Stimulated activated CD4-positive, alpha-beta T cell treated with anti-CD3 and anti-CD28 coated beads, Interleukin-1b, Interleukin-23, amount 100 ng/mL, for 4 hours (primary cell): ENCODE measurements around the gene CIROP.

Source experiments
- DNase-seq, 2 donors: peaks; one replicate each; pipeline ENCODE4 v3.0.0-alpha.2; 2020; ENCODE audit warnings: low read depth in 2 of 2

The CIROP gene

DNA sequence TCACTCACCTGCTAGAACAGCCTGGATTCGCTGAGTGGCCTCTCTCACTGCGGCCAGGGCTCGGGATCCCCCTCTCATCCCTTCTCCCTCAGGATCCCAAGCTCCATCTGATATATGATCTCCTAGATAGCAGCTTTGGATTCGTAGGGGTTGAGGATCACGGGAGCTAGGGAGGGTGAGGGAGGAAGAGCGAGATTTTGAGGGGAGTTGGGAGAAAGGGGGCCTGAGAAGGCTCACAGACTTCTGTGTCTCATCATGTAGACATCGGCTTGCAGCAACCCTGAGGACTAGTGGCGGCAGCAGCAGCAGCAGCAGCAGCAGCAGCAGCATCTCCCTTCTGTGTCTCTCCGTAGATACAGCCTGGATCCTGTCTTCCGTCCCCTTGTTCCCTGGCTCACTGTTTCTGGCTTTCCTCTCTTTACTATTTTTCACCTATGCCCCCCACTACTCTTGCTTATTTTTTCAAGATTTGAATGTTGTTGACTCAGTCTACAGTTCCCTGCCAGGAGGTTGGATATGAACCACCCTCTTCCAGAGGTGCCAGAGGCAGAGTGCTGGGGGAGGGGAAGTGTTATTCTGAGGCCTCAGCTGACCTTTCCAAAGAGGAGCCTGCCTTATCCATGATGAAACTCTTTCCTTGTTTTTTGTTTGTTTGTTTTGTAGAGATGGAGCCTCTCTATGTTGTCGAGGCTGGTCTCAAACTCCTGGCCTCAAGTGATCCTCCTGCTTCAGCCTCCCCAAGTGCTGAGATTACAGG is at the start of gene CIROP:
Gene CIROP, minus strand, starts transcription at position 399 of the 757 bp plus-strand sequence. Its CDS starts 69 bp downstream, at position 330.
- DNase-seq = no peak

- DNase-seq = no peak
These were observed 49.3 kb upstream of the CIROP start for GRCh38 chr14:23153851-23154796.

GRCh38 chr14:23151342-23151741 is 46.6 kb upstream of the CIROP start:
- no peak for DNase-seq

DNA sequence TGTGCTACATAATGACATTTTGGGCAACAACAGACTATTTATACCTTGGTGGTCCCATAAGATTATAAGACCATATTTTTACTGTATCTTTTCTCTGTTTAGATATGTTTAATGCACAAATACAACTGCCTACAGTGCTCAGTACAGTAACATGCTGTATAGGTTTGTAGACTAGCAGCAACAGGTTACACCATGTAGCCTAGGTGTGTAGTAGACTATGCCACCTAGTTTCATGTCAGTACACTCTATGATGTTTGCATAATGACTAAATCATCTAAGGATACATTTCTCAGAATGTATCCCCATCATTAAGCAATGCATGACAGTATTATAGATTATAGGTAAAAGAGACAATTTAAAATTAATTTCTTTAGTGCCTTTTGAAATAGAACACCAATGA is 45.0 kb upstream of the CIROP start:
- DNase-seq = no peak

GRCh38 chr14:23148591-23149249 is 43.9 kb upstream of the CIROP start:
- DNase-seq = no peak

GRCh38 chr14:23147676-23148075 is 42.9 kb upstream of the CIROP start:
- no peak for DNase-seq

DNA sequence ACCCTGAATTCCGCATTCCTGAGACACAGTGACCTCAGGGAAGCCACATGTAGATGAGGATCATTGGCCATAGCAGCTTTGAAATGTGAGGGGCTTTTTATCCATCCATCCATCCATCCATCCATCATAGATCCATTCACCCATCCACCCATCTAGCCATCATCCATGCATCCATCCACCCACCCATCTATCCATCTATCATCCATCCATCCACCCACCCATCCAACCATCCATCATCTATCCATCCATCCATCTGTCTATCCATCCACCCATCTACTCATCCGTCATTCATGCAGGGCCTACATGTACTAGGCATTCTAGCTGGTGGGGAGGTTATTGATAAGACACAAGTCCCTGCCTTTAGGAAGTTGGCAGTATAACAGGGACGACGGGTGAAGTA is 42.2 kb upstream of the CIROP start:
- DNase-seq = no peak

DNA sequence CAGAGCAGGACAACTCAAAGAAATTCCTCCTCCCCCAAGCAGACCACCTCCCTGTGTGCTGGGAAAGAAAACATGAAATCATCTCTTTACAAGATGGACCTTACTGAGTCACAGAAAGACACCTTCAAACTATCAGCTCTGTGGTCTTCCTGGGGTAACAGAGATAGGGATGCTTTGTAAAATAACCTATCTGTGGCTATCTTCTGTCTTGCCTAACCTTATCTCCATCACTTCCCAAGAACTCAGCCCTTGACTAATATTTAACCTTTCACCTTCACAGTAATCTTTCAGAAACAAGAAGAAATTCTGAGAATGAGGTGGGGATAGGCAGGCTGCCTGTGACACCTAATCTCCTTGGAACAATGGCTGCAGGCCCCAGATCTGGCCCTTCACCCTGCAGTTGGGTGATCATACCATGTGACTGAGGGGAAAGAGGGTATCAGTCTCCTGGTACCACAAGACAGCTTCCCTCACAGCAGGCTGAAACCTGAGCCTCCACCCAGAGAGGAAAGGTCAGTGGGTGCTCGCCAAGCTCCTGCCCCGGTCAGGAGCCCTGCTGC is 41.6 kb upstream of the CIROP start:
- DNase-seq = no peak

DNA sequence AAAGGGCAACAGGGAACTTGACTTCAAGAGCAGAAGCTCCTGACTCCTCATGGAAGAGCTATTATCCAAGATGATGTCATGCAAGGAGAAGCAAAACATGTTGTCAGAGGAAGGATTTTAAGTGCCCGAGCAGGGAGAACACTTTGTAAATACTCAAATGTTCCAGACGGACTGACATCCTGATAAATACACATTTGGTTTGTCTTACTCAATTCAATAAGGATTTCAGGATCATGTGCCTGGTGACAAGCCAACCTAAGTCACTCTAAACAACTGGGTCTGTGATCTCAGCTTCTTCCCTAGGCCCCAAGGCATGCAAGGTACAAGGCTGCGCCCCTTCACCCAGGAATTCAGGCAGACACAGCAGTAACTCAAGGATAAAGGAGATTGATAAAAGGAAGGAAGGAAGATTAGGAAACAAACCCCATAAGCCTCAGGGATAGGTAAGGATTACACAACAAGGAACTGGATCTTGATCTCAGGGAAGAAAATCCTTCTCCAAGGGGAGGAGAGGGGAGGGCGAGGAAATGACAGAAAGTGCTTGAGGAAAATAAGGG is 41.1 kb upstream of the CIROP start:
- no peak for DNase-seq

DNA sequence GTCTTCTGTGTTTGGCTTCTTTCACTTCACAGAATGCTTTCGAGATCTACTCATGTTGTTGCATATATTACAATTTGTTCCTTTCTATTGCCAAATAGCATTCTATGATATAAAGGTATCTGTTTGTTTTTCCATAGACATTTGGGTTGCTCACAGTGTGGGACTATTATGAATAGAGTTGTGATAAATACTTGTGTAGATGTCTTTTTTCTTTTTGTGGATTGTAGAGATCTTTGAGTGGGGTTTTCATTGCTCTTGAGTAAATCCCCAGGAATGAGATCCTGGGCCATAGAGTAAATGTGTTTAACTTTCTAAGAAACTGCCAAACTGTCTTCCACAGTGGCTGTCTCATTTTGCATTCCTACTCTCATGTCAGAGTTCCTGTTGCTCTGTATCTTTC is 39.1 kb upstream of the CIROP start:
- no peak for DNase-seq

DNA sequence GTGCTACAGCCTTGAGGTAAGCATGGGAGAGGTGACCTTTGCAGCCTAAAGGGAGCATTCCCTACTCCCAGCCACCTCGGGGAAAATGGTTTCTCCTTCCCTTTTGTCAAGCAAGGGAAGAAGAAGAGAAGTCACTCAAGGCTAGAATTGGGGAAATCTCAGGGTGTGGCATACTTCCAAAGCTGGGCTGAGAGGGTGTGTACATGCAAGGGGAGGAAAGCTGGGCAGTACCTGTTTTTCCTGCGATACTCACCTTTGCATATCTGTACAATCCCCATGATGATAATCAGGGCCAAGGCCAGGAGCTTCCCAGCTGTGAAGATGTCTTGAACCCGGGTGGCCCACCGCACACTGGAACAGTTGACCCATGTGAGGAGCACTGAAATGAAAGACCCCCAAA is 38.0 kb upstream of the CIROP start:
- DNase-seq = no peak

DNA sequence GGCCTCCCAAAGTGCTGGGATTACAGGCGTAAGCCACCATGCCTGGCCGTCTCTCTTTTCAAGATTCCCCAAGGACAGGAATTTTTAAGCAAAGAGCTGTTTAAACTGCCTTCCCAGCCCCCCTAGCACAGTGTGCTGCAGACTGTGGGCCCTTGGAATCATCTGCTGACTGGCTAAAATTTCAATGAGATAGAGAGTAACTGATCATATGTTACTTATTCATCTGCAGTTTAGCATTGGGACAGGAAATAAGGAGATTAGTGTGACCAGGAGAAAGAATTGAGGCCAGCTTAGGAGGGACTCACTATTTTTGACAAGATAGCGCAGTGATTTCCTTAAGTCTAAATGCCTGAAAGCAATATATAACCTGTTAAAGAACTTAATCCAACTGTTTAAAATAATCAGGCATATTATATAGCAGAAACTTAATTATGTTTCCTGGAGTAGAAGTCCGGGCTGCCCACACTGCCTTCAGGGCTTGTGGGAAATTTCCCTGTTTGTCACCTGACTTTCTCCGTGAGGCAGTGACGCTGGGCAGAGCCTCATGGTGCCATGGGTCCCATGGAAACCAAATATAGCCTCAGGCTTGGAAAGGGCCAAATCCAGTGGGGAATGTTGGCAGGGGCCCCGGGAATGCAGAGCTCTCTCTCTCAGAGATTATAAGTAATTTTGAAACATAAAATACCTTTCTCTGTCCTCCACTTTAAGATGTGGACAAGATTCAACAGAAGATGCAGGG is 37.1 kb upstream of the CIROP start:
- no peak for DNase-seq

GRCh38 chr14:23140371-23140770 is 35.6 kb upstream of the CIROP start:
- DNase-seq = no peak

DNA sequence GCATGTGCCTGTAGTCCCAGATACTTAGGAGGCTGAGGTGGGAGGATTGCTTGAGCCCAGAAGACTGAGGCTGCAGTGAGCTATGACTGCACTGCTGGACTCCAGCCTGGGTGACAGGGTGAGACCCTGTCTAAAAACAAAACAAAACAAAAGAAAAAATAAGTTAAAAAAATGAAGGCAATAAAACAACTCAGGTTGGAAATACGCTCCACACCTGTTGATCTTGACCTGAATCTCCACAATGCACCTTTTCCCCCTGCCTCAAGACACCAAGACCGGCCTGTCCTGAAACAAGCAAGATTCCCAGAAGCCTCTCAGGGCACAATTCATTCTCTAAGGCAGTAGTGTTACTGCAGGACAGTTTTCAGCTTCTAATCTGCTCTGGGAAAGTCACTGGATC is 35.1 kb upstream of the CIROP start:
- no peak for DNase-seq

DNA sequence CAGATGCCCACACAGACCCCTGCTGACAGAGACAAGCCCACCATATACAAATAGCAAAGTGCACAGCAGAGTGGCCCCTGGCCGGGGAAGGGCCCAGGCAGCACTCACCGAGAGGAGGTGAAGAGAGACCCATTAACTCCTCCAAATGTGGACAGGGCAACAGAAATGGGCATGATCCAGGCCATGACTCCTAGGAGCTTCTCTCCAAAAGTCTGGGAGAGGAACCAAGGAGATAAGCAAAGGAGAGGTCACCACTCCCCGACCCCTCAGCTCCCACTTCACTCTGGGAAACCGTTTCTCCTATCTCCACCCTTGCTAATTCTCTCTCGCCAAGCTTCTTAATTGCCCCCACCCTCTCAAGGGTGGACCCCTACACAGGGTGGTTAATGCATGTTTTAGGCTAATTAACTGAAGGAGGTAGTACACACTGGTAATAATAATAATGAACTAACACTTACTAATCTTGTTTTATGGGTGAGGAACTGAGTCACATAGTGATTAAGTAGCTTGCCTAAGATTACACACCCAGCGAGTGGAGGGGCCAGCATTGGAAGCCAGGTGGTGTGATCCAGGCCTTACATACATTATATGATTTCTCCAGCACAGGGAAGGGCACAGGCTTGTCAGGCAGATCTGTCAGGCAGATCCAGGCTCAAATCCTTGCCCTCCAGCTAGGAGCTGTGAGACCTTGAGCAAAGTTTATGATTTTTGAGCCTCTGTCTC is 33.2 kb upstream of the CIROP start:
- DNase-seq = no peak

DNA sequence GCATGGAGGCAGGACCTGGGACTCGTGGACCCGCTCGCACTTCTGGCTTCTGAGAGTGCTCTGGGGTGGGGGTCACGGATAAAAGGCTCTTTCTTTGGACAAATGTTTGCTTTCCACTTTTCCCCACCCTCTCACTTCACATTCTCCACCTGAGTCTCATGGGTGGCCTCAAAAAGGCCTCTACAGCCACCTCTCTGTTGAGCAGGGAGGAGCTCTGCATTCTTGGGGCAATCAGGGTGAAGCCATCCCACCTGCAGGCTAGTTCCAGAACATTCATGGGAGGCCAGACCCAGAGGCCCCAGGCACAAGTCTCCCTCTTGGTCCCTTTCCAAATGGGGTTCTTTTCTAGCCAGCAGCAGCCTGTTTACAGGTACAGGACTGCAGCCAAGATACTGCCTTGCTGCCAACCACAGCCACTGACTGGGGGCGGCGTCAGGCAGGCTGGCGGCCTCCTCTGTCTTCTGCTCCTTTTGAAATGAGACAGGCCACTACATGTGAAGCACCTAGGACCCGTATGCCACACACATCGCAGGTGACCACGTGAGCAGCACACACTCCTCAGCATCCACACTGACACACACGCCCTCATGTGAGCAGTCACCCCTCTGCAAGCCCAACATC is 32.5 kb upstream of the CIROP start:
- no peak for DNase-seq

GRCh38 chr14:23136566-23137133 is 31.9 kb upstream of the CIROP start:
- no peak for DNase-seq

DNA sequence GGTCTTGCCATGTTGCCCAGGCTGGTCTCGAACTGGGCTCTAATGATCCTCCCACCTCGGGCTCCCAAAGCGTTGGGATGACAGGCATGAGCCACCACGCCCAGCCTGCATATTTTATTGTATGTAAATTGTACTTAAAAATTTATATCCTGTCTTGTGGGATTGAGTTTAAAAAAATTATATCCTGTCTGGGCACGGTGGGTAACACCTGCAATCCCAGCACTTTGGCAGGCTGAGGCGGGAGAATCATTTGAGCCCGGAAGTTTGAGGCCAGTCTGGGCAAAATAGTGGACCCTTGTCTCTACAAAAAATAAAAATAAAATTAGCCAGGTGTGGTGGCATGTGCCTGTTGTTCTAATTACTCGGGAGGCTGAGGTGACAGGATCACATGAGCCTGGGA is 28.2 kb upstream of the CIROP start:
- DNase-seq = no peak

DNA sequence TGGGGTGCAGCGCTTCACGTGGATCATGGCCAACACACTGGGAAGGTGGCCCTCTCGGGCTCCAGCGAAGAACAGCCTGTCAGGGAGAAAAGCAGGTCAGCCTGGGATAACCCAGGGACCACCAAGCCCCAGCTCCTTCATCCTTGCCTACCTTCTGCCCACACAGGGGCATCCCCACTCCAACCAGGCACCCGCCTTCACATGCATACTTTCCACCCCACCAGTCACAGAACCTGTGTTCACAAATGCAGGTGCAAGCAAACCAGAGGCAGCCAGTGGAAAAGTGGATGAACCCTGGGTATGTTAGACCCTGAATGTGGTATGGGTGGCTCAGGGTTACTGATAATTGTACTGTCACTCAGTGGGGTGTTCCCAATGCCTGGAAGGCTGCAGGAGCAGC is 26.7 kb upstream of the CIROP start:
- no peak for DNase-seq

GRCh38 chr14:23130871-23131270 is 26.1 kb upstream of the CIROP start:
- DNase-seq = no peak
